Measurements from ENCODE around the gene TSPAN10. TPM values are rescaled to one million over a fixed set of nuclear protein-coding genes. Genes with fewer than 3 reads are reported as not detected.

Gene TSPAN10
- total RNA-seq, 4 donors from 2014 or later, result not detected

- DNase-seq, result no peak
- TF ChIP-seq CTCF (IDR thresholded peaks at IDR 0.05) (no peak), POLR2A (IDR thresholded peaks at IDR 0.05) (no peak)
- no peaks in the 10 kb centered on the region for H3K27me3 ChIP-seq
- H3K4me3 ChIP-seq, result no peak overlapping the region
- peaks cover 0 to 74% (median 0%) of the 10 kb centered on the region in 3 donors for H3K36me3 ChIP-seq
- no peak overlapping the region for H3K27ac ChIP-seq
- no peaks in the 10 kb centered on the region for H3K9me3 ChIP-seq
- peaks cover 0 to 19% (median 14%) of the 10 kb centered on the region in 4 donors for H3K4me1 ChIP-seq
These were observed 51.0 kb downstream of the TSPAN10 start for GRCh38 chr17:81687770-81688541.

- Histone ChIP-seq H3K27ac (no peak overlapping the region), H3K4me1 (peaks cover 0 to 18% (median 14%) of the 10 kb centered on the region in 4 donors), H3K4me3 (no peak overlapping the region), H3K36me3 (peaks cover 0 to 81% (median 0%) of the 10 kb centered on the region in 3 donors), H3K27me3 (no peaks in the 10 kb centered on the region), H3K9me3 (no peaks in the 10 kb centered on the region)
- no peak for DNase-seq
- TF ChIP-seq POLR2A (IDR thresholded peaks at IDR 0.05), result no peak
- TF ChIP-seq CTCF (IDR thresholded peaks at IDR 0.05), result no peak
These were observed 51.6 kb downstream of the TSPAN10 start for GRCh38 chr17:81688616-81689015.

- no peaks in the 10 kb centered on the region for H3K9me3 ChIP-seq
- no peak for DNase-seq
- H3K27me3 ChIP-seq, result no peaks in the 10 kb centered on the region
- peaks cover 0 to 9% (median 7%) of the 10 kb centered on the region in 4 donors for H3K4me1 ChIP-seq
- no peak overlapping the region for H3K4me3 ChIP-seq
- peaks cover 0 to 95% (median 0%) of the 10 kb centered on the region in 3 donors for H3K36me3 ChIP-seq
- TF ChIP-seq POLR2A (IDR thresholded peaks at IDR 0.05), result no peak
- no peak overlapping the region for H3K27ac ChIP-seq
These were observed 53.1 kb downstream of the TSPAN10 start for GRCh38 chr17:81690066-81690465.

GRCh38 chr17:81690549-81690948 lies 53.6 kb downstream of the TSPAN10 start:
- peaks cover 0 to 5% (median 2%) of the 10 kb centered on the region in 4 donors for H3K4me1 ChIP-seq
- H3K27ac ChIP-seq, result no peak overlapping the region
- H3K36me3 ChIP-seq, result peaks cover 0 to 99% (median 0%) of the 10 kb centered on the region in 3 donors
- H3K9me3 ChIP-seq, result no peaks in the 10 kb centered on the region
- no peaks in the 10 kb centered on the region for H3K27me3 ChIP-seq
- DNase-seq, result no peak
- TF ChIP-seq POLR2A (IDR thresholded peaks at IDR 0.05), result no peak
- TF ChIP-seq CTCF (IDR thresholded peaks at IDR 0.05), result no peak
- H3K4me3 ChIP-seq, result no peak overlapping the region

- Histone ChIP-seq H3K36me3 (peaks cover 0 to 100% (median 0%) of the 10 kb centered on the region in 3 donors), H3K4me3 (no peak overlapping the region), H3K27me3 (no peaks in the 10 kb centered on the region), H3K27ac (no peak overlapping the region), H3K9me3 (no peaks in the 10 kb centered on the region), H3K4me1 (no peaks in the 10 kb centered on the region)
- DNase-seq, result no peak
- TF ChIP-seq CTCF (IDR thresholded peaks at IDR 0.05) (no peak), POLR2A (IDR thresholded peaks at IDR 0.05) (no peak)
These were observed 54.2 kb downstream of the TSPAN10 start for GRCh38 chr17:81691196-81691595.

GRCh38 chr17:81691608-81692007 lies 54.6 kb downstream of the TSPAN10 start:
- Histone ChIP-seq H3K36me3 (peaks cover 0 to 100% (median 0%) of the 10 kb centered on the region in 3 donors), H3K27ac (no peak overlapping the region), H3K4me3 (no peak overlapping the region), H3K27me3 (no peaks in the 10 kb centered on the region), H3K4me1 (no peaks in the 10 kb centered on the region), H3K9me3 (no peaks in the 10 kb centered on the region)
- DNase-seq, result no peak
- TF ChIP-seq POLR2A (IDR thresholded peaks at IDR 0.05) (no peak), CTCF (IDR thresholded peaks at IDR 0.05) (no peak)
